Stimulated activated effector memory CD8-positive, alpha-beta T cell treated with anti-CD3 and anti-CD28 coated beads, Interleukin-12 subunit alpha, Interleukin-12 subunit beta, amount 100 ng/mL, for 72 hours (primary cell): ENCODE measurements around the gene EMP2.

ENCODE experiments used
- ATAC-seq: fragments of 150-1000 bp; cut with Tn5 transposase; 2 replicates; pipeline ENCODE4 v1.10.0; 2021
- DNase-seq, 2 donors: peaks; one replicate each; pipeline ENCODE4 v3.0.0; 2021 to 2022; ENCODE audit warnings: low spot score in 2 of 2
- H3K27ac Mint-ChIP-seq: one replicate; pipeline ENCODE4 v1.8.0; 2022; ENCODE audit warnings: mild to moderate bottlenecking, mixed read lengths
- H3K36me3 Mint-ChIP-seq: one replicate; pipeline ENCODE4 v1.8.0; 2022; ENCODE audit warnings: mild to moderate bottlenecking, mixed read lengths
- H3K4me1 Mint-ChIP-seq: one replicate; pipeline ENCODE4 v1.8.0; 2022; ENCODE audit warnings: mixed read lengths
- H3K4me3 Mint-ChIP-seq: one replicate; pipeline ENCODE4 v1.8.0; 2022; ENCODE audit warnings: mild to moderate bottlenecking, mixed read lengths
- H3K9me3 Mint-ChIP-seq: one replicate; pipeline ENCODE4 v1.8.0; 2022; ENCODE audit warnings: mixed read lengths

EMP2 gene

GRCh38 chr16:10597187-10597601, 16.8 kb upstream of the EMP2 start:
- no peak overlapping the region for H3K27ac Mint-ChIP-seq
- peaks cover 6% of the 10 kb centered on the region for H3K4me1 Mint-ChIP-seq
- no peaks in the 10 kb centered on the region for H3K9me3 Mint-ChIP-seq
- no peak overlapping the region for H3K4me3 Mint-ChIP-seq
- H3K36me3 Mint-ChIP-seq: no peaks in the 10 kb centered on the region
- DNase-seq (no peak), ATAC-seq (peak; percentile 48)

GRCh38 chr16:10594312-10594950, 14.0 kb upstream of the EMP2 start:
- ATAC-seq (no peak), DNase-seq (no peak)
- H3K9me3 Mint-ChIP-seq: no peaks in the 10 kb centered on the region

GRCh38 chr16:10592611-10593010, 12.2 kb upstream of the EMP2 start:
- Mint-ChIP-seq H3K27ac (no peak overlapping the region), H3K9me3 (no peaks in the 10 kb centered on the region), H3K4me1 (peaks cover 6% of the 10 kb centered on the region), H3K36me3 (no peaks in the 10 kb centered on the region), H3K4me3 (no peak overlapping the region)
- DNase-seq: no peak
- no peak for ATAC-seq

More at GRCh38 chr16:10594312-10594950, 14.0 kb upstream of the EMP2 start:
- Mint-ChIP-seq H3K36me3 (no peaks in the 10 kb centered on the region), H3K4me1 (peaks cover 6% of the 10 kb centered on the region), H3K4me3 (no peak overlapping the region), H3K27ac (no peak overlapping the region)

- DNase-seq (no peak), ATAC-seq (no peak)
- no peaks in the 10 kb centered on the region for H3K4me1 Mint-ChIP-seq
- no peak overlapping the region for H3K4me3 Mint-ChIP-seq
- H3K27ac Mint-ChIP-seq: no peak overlapping the region
- H3K9me3 Mint-ChIP-seq: no peaks in the 10 kb centered on the region
- no peaks in the 10 kb centered on the region for H3K36me3 Mint-ChIP-seq
These were observed 9.9 kb upstream of the EMP2 start for GRCh38 chr16:10590342-10590741.

- no peaks in the 10 kb centered on the region for H3K9me3 Mint-ChIP-seq
- H3K4me3 Mint-ChIP-seq: no peak overlapping the region
- ATAC-seq (no peak), DNase-seq (no peak)
- no peak overlapping the region for H3K27ac Mint-ChIP-seq
- no peaks in the 10 kb centered on the region for H3K36me3 Mint-ChIP-seq
- H3K4me1 Mint-ChIP-seq: no peaks in the 10 kb centered on the region
These were observed 8.7 kb upstream of the EMP2 start for GRCh38 chr16:10589109-10589508.

- Mint-ChIP-seq H3K27ac (no peak overlapping the region), H3K4me3 (no peak overlapping the region), H3K4me1 (no peaks in the 10 kb centered on the region), H3K36me3 (no peaks in the 10 kb centered on the region), H3K9me3 (no peaks in the 10 kb centered on the region)
- ATAC-seq (no peak), DNase-seq (no peak)
These were observed 7.2 kb upstream of the EMP2 start for GRCh38 chr16:10587622-10588021.

- ATAC-seq: no peak
- no peaks in the 10 kb centered on the region for H3K4me1 Mint-ChIP-seq
- H3K36me3 Mint-ChIP-seq: no peaks in the 10 kb centered on the region
- no peak for DNase-seq
- no peaks in the 10 kb centered on the region for H3K9me3 Mint-ChIP-seq
- no peak overlapping the region for H3K4me3 Mint-ChIP-seq
- no peak overlapping the region for H3K27ac Mint-ChIP-seq
These were observed 4.6 kb upstream of the EMP2 start for GRCh38 chr16:10584981-10585438.

- H3K4me3 Mint-ChIP-seq: no peak overlapping the region
- H3K27ac Mint-ChIP-seq: no peak overlapping the region
- H3K4me1 Mint-ChIP-seq: no peaks in the 10 kb centered on the region
- DNase-seq (no peak), ATAC-seq (no peak)
- no peaks in the 10 kb centered on the region for H3K9me3 Mint-ChIP-seq
- H3K36me3 Mint-ChIP-seq: no peaks in the 10 kb centered on the region
These were observed 2.9 kb upstream of the EMP2 start for GRCh38 chr16:10583269-10583668.

GRCh38 chr16:10581507-10581906, 1.1 kb upstream of the EMP2 start:
- DNase-seq (no peak), ATAC-seq (no peak)
- Mint-ChIP-seq H3K4me3 (no peak overlapping the region), H3K27ac (no peak overlapping the region), H3K9me3 (no peaks in the 10 kb centered on the region), H3K36me3 (no peaks in the 10 kb centered on the region), H3K4me1 (no peaks in the 10 kb centered on the region)

- Mint-ChIP-seq H3K36me3 (no peaks in the 10 kb centered on the region), H3K4me1 (no peaks in the 10 kb centered on the region), H3K4me3 (peak overlapping the region; percentile 23), H3K27ac (no peak overlapping the region), H3K9me3 (no peaks in the 10 kb centered on the region)
- DNase-seq: no peak
- no peak for ATAC-seq
These were observed 467 bp upstream of the EMP2 start for GRCh38 chr16:10580883-10581247.

GRCh38 chr16:10579575-10579964, 828 bp downstream of the EMP2 start:
- no peak for ATAC-seq
- H3K4me1 Mint-ChIP-seq: no peaks in the 10 kb centered on the region

GRCh38 chr16:10578474-10579316, 1.7 kb downstream of the EMP2 start:
- Mint-ChIP-seq H3K9me3 (no peaks in the 10 kb centered on the region), H3K4me3 (no peak overlapping the region), H3K4me1 (no peaks in the 10 kb centered on the region), H3K27ac (no peak overlapping the region), H3K36me3 (no peaks in the 10 kb centered on the region)
- DNase-seq: no peak
- no peak for ATAC-seq

More at GRCh38 chr16:10579575-10579964, 828 bp downstream of the EMP2 start:
- Mint-ChIP-seq H3K4me3 (no peak overlapping the region), H3K36me3 (no peaks in the 10 kb centered on the region), H3K27ac (no peak overlapping the region), H3K9me3 (no peaks in the 10 kb centered on the region)
- DNase-seq: no peak

- no peaks in the 10 kb centered on the region for H3K9me3 Mint-ChIP-seq
- no peaks in the 10 kb centered on the region for H3K4me1 Mint-ChIP-seq
- H3K4me3 Mint-ChIP-seq: no peak overlapping the region
- ATAC-seq: no peak
- H3K36me3 Mint-ChIP-seq: no peaks in the 10 kb centered on the region
- H3K27ac Mint-ChIP-seq: no peak overlapping the region
- no peak for DNase-seq
These were observed 2.8 kb downstream of the EMP2 start for GRCh38 chr16:10577305-10578202.

GRCh38 chr16:10576390-10577304, 3.8 kb downstream of the EMP2 start:
- no peaks in the 10 kb centered on the region for H3K4me1 Mint-ChIP-seq

More at GRCh38 chr16:10576390-10577304, 3.8 kb downstream of the EMP2 start:
- ATAC-seq (peak; percentile 31), DNase-seq (no peak)
- Mint-ChIP-seq H3K4me3 (no peak overlapping the region), H3K9me3 (no peaks in the 10 kb centered on the region), H3K36me3 (no peaks in the 10 kb centered on the region), H3K27ac (no peak overlapping the region)
